Natural killer cell treated with Interleukin-12 subunit alpha and Interleukin-12 subunit beta and Interleukin-15 and Interleukin-18, amount 100 ng/mL, for 72 hours (primary cell): ENCODE results near the gene USP10. TPM values are rescaled to one million over a fixed set of nuclear protein-coding genes. Genes with fewer than 3 reads are reported as not detected.

ENCODE experiments used
- ATAC-seq, 2 donors: fragments of 150-1000 bp; cut with Tn5 transposase in 1 of 2; sonication (Bioruptor Pico), chemical (Tn5 transposase) in 1 of 2; 2 replicates each; pipeline ENCODE4 v1.10.0; 2021
- DNase-seq: peaks from one replicate; pipeline ENCODE4 v3.0.0; 2022; ENCODE audit warnings: low spot score
- H3K27ac Mint-ChIP-seq, 2 donors: 1 replicate in 1 of 2; 2 replicates in 1 of 2; pipeline ENCODE4 v1.8.0; 2022; ENCODE audit warnings: mixed read lengths in 2 of 2, mild to moderate bottlenecking in 1 of 2, moderate library complexity in 1 of 2
- H3K27me3 Mint-ChIP-seq, 2 donors: 1 replicate in 1 of 2; 2 replicates in 1 of 2; pipeline ENCODE4 v1.8.0; 2022; ENCODE audit warnings: mixed read lengths in 2 of 2
- H3K36me3 Mint-ChIP-seq: one replicate; pipeline ENCODE4 v1.8.0; 2022; ENCODE audit warnings: mixed read lengths
- H3K4me1 Mint-ChIP-seq, 2 donors: 1 replicate in 1 of 2; 2 replicates in 1 of 2; pipeline ENCODE4 v1.8.0; 2022; ENCODE audit warnings: low read depth in 2 of 2, mixed read lengths in 2 of 2, mild to moderate bottlenecking in 1 of 2
- H3K4me3 Mint-ChIP-seq: one replicate; pipeline ENCODE4 v1.8.0; 2022; ENCODE audit warnings: mixed read lengths
- H3K9me3 Mint-ChIP-seq: 2 replicates; pipeline ENCODE4 v1.8.0; 2022; ENCODE audit warnings: mixed read lengths
- total RNA-seq, 2 donors: library from RNA; stranded (reverse); gene quantifications; one replicate each; pipeline ENCODE4 v1.2.3, GENCODE V29; 2022

The USP10 gene
- total RNA-seq, 2 donors from 2014 or later = 111 to 156 TPM

- DNase-seq (peak; percentile 49), ATAC-seq (no peak)
- no peak overlapping the region for H3K4me3 Mint-ChIP-seq
- H3K27me3 Mint-ChIP-seq = no peaks in the 10 kb centered on the region
- no peaks in the 10 kb centered on the region for H3K36me3 Mint-ChIP-seq
- no peaks in the 10 kb centered on the region for H3K4me1 Mint-ChIP-seq
- H3K9me3 Mint-ChIP-seq = no peaks in the 10 kb centered on the region
- H3K27ac Mint-ChIP-seq = no peak overlapping the region
These were observed 94.8 kb downstream of the USP10 start for GRCh38 chr16:84794626-84795025.

- DNase-seq (peak; percentile 35), ATAC-seq (no peak)
- Mint-ChIP-seq H3K9me3 (no peaks in the 10 kb centered on the region), H3K4me1 (no peaks in the 10 kb centered on the region), H3K4me3 (no peak overlapping the region), H3K36me3 (no peaks in the 10 kb centered on the region), H3K27ac (no peak overlapping the region), H3K27me3 (no peaks in the 10 kb centered on the region)
These were observed 95.7 kb downstream of the USP10 start for GRCh38 chr16:84795329-84796053.

GRCh38 chr16:84800158-84800978, 100.6 kb downstream of the USP10 start:
- Mint-ChIP-seq H3K27me3 (peaks cover 6% of the 10 kb centered on the region in 2 donors), H3K36me3 (no peaks in the 10 kb centered on the region), H3K4me1 (peaks cover 0 to 3% of the 10 kb centered on the region in 2 donors), H3K27ac (no peak overlapping the region), H3K9me3 (no peaks in the 10 kb centered on the region), H3K4me3 (no peak overlapping the region)
- no peak for ATAC-seq
- no peak for DNase-seq

GRCh38 chr16:84803146-84803545, 103.3 kb downstream of the USP10 start:
- Mint-ChIP-seq H3K36me3 (no peaks in the 10 kb centered on the region), H3K9me3 (no peaks in the 10 kb centered on the region), H3K4me1 (peaks cover 0 to 20% of the 10 kb centered on the region in 2 donors), H3K27ac (no peak overlapping the region), H3K4me3 (no peak overlapping the region), H3K27me3 (peaks cover 6% of the 10 kb centered on the region in 2 donors)
- no peak for DNase-seq
- ATAC-seq = no peak

- Mint-ChIP-seq H3K9me3 (no peaks in the 10 kb centered on the region), H3K4me1 (peaks cover 0 to 20% of the 10 kb centered on the region in 2 donors), H3K27ac (no peak overlapping the region), H3K4me3 (no peak overlapping the region), H3K36me3 (no peaks in the 10 kb centered on the region), H3K27me3 (peaks cover 6 to 10% of the 10 kb centered on the region in 2 donors)
- no peak for DNase-seq
- no peak for ATAC-seq
These were observed 104.5 kb downstream of the USP10 start for GRCh38 chr16:84804326-84804725.

- peak; percentile 5 to 80 for ATAC-seq
- H3K27ac Mint-ChIP-seq = peak overlapping the region in 1 of 2 donors; percentile 58
- no peaks in the 10 kb centered on the region for H3K9me3 Mint-ChIP-seq
- peaks cover 0 to 6% of the 10 kb centered on the region in 2 donors for H3K27me3 Mint-ChIP-seq
- H3K4me3 Mint-ChIP-seq = no peak overlapping the region
- DNase-seq = peak; percentile 72
- no peaks in the 10 kb centered on the region for H3K36me3 Mint-ChIP-seq
- peaks cover 6 to 25% of the 10 kb centered on the region in 2 donors for H3K4me1 Mint-ChIP-seq
These were observed 106.6 kb downstream of the USP10 start for GRCh38 chr16:84806256-84806889.

- peaks cover 6 to 25% of the 10 kb centered on the region in 2 donors for H3K4me1 Mint-ChIP-seq
- peak overlapping the region in 1 of 2 donors; percentile 58 for H3K27ac Mint-ChIP-seq
- no peaks in the 10 kb centered on the region for H3K9me3 Mint-ChIP-seq
- peaks cover 0 to 6% of the 10 kb centered on the region in 2 donors for H3K27me3 Mint-ChIP-seq
- ATAC-seq (no peak), DNase-seq (no peak)
- H3K4me3 Mint-ChIP-seq = no peak overlapping the region
- no peaks in the 10 kb centered on the region for H3K36me3 Mint-ChIP-seq
These were observed 107.1 kb downstream of the USP10 start for GRCh38 chr16:84806890-84807258.

GRCh38 chr16:84807776-84808175, 108.0 kb downstream of the USP10 start:
- no peaks in the 10 kb centered on the region for H3K36me3 Mint-ChIP-seq
- ATAC-seq (no peak), DNase-seq (no peak)
- no peak overlapping the region for H3K27ac Mint-ChIP-seq
- peaks cover under 1 to 6% of the 10 kb centered on the region in 2 donors for H3K27me3 Mint-ChIP-seq
- H3K4me3 Mint-ChIP-seq = no peak overlapping the region
- peaks cover 6 to 25% of the 10 kb centered on the region in 2 donors for H3K4me1 Mint-ChIP-seq
- H3K9me3 Mint-ChIP-seq = no peaks in the 10 kb centered on the region

GRCh38 chr16:84808826-84809225, 109.0 kb downstream of the USP10 start:
- H3K9me3 Mint-ChIP-seq = no peaks in the 10 kb centered on the region
- peaks cover 6 to 25% of the 10 kb centered on the region in 2 donors for H3K4me1 Mint-ChIP-seq
- no peak overlapping the region for H3K4me3 Mint-ChIP-seq
- no peak for ATAC-seq
- peaks cover 6% of the 10 kb centered on the region in 2 donors for H3K27me3 Mint-ChIP-seq
- H3K27ac Mint-ChIP-seq = no peak overlapping the region
- DNase-seq = no peak
- H3K36me3 Mint-ChIP-seq = no peaks in the 10 kb centered on the region

- Mint-ChIP-seq H3K27me3 (peaks cover 6 to 7% of the 10 kb centered on the region in 2 donors), H3K27ac (peak overlapping the region; percentile 19 to 25), H3K36me3 (no peaks in the 10 kb centered on the region), H3K4me3 (peak overlapping the region; percentile 25), H3K9me3 (no peaks in the 10 kb centered on the region), H3K4me1 (peaks cover 6 to 20% of the 10 kb centered on the region in 2 donors)
- peak; percentile 77 to 88 for ATAC-seq
- peak; percentile 79 for DNase-seq
These were observed 110.9 kb downstream of the USP10 start for GRCh38 chr16:84810518-84811273.

- H3K36me3 Mint-ChIP-seq = no peaks in the 10 kb centered on the region
- ATAC-seq = no peak
- H3K27me3 Mint-ChIP-seq = peaks cover 6 to 7% of the 10 kb centered on the region in 2 donors
- H3K4me1 Mint-ChIP-seq = peaks cover 6 to 15% of the 10 kb centered on the region in 2 donors
- peak overlapping the region in 1 of 2 donors; percentile 6 for H3K27ac Mint-ChIP-seq
- no peaks in the 10 kb centered on the region for H3K9me3 Mint-ChIP-seq
- H3K4me3 Mint-ChIP-seq = no peak overlapping the region
- DNase-seq = no peak
These were observed 111.7 kb downstream of the USP10 start for GRCh38 chr16:84811529-84811928.

- ATAC-seq (no peak), DNase-seq (no peak)
- no peak overlapping the region for H3K27ac Mint-ChIP-seq
- H3K9me3 Mint-ChIP-seq = no peaks in the 10 kb centered on the region
- peaks cover 6 to 7% of the 10 kb centered on the region in 2 donors for H3K27me3 Mint-ChIP-seq
- no peaks in the 10 kb centered on the region for H3K36me3 Mint-ChIP-seq
- H3K4me3 Mint-ChIP-seq = no peak overlapping the region
- peaks cover 5 to 6% of the 10 kb centered on the region in 2 donors for H3K4me1 Mint-ChIP-seq
These were observed 113.5 kb downstream of the USP10 start for GRCh38 chr16:84813141-84813934.
